Loucy (cell line): ENCODE data around the gene RACK1.

ENCODE experiments used
- H2AFZ ChIP-seq: fragments of 200-600 bp; sonication (generic); 2 replicates; pipeline ENCODE4 v1.6.0; 2016; ENCODE audit warnings: antibody characterized with exemption, mild to moderate bottlenecking, low read length, moderate library complexity
- H3F3A ChIP-seq: fragments of 200-600 bp; 2 replicates; pipeline ENCODE4 v1.6.0; 2016; ENCODE audit warnings: antibody characterized with exemption, low read depth, mild to moderate bottlenecking
- H3K27me3 ChIP-seq: fragments of 200-600 bp; sonication (generic); 2 replicates; pipeline ENCODE4 v1.6.1; 2014; ENCODE audit warnings: low read length, mild to moderate bottlenecking; ENCODE audit not compliant: insufficient read depth, poor library complexity, severe bottlenecking
- H3K36me3 ChIP-seq: fragments of 200-600 bp; sonication (generic); 2 replicates; pipeline ENCODE4 v1.6.1; 2016; ENCODE audit warnings: low read length; ENCODE audit not compliant: insufficient read depth
- H3K4me1 ChIP-seq: fragments of 200-600 bp; sonication (generic); 2 replicates; pipeline ENCODE4 v1.5.1; 2014; ENCODE audit warnings: low read length, mild to moderate bottlenecking; ENCODE audit not compliant: insufficient read depth, poor library complexity, severe bottlenecking
- H3K4me2 ChIP-seq: fragments of 200-600 bp; sonication (generic); 2 replicates; pipeline ENCODE4 v1.6.0; 2014; ENCODE audit warnings: antibody characterized with exemption, low read length, low read depth, mild to moderate bottlenecking; ENCODE audit not compliant: poor library complexity, severe bottlenecking
- H3K4me3 ChIP-seq: fragments of 200-600 bp; sonication (generic); 2 replicates; pipeline ENCODE4 v1.5.1; 2014; ENCODE audit warnings: low read length, mild to moderate bottlenecking, mixed read lengths; ENCODE audit not compliant: poor library complexity, severe bottlenecking
- H3K79me2 ChIP-seq: fragments of 200-600 bp; sonication (generic); 2 replicates; pipeline ENCODE4 v1.6.1; 2014; ENCODE audit warnings: low read length; ENCODE audit not compliant: insufficient read depth
- H3K9ac ChIP-seq: fragments of 200-600 bp; sonication (generic); 2 replicates; pipeline ENCODE4 v1.6.0; 2014; ENCODE audit warnings: mild to moderate bottlenecking, low read depth, low read length, moderate library complexity; ENCODE audit not compliant: poor library complexity, severe bottlenecking
- H3K9me2 ChIP-seq: fragments of 200-600 bp; sonication (generic); replicated peaks from 2 replicates; pipeline ENCODE4 v1.6.1; 2016; ENCODE audit warnings: low read depth, low read length, mixed read lengths
- H3K9me3 ChIP-seq: fragments of 200-600 bp; sonication (generic); 2 replicates; pipeline ENCODE4 v1.6.1; 2014; ENCODE audit warnings: mild to moderate bottlenecking, antibody characterized with exemption, low read length, low read depth; ENCODE audit not compliant: insufficient read depth
- H4K20me1 ChIP-seq: fragments of 200-600 bp; sonication (generic); 2 replicates; pipeline ENCODE4 v1.6.0; 2014; ENCODE audit warnings: antibody characterized with exemption, low read length, mild to moderate bottlenecking; ENCODE audit not compliant: insufficient read depth, poor library complexity, severe bottlenecking
- EZH2phosphoT487 ChIP-seq: fragments of 200-600 bp; IDR thresholded peaks from 2 replicates; pipeline ENCODE4 v1.6.1; 2018; ENCODE audit warnings: antibody characterized with exemption, mild to moderate bottlenecking, moderate library complexity, borderline replicate concordance
- TF ChIP-seq, protein P1 (sequence below): fragments of 200-600 bp; sonication (generic); conservative IDR thresholded peaks from 2 replicates; pipeline ENCODE4 v1.5.1; 2014; ENCODE audit warnings: mild to moderate bottlenecking, antibody characterized with exemption, low read length

RACK1 gene

DNA sequence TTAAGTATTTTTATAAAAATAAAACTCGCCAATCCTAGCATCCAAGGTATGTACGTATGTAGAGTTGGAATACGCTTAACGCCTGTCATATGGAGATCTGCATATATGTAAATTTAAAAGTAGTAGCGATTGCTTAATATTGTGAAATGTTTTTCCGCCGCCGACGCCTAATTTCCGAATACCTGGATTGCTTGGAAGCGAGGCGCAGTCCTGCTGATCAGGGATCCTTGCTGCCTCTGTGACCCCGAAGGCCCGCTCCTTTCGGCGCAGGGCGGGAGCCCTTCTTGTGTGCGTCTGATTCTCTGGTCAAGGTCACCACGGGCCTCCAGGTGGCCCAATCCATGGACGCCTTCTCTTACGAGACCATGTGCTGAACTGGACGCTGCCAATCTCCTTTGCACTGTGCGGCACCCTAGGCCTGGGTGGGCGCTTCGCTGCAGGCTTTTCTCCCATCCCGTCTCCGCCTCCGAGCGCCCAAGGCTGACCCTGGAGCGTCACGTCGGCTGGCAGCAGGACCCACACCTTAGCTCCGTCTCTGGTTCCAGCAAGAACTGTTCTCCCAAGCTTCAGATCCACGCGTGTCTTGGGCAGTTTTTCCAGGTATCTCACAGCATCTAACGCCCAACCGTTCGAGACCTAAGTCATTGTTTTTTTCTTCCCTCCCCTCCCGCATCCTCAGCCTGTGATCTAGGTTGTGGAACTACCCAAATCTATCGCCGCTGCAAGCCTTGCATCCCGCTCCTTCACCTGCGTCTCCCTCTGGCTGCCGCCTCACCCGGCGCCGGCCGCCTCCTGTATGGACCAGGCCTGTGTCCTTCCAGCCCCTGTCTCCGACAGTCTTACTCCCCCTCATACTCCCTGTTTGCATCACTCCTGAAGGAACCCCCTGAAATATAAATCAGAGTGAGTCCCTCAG lies 24.2 kb downstream of the RACK1 start:
- H3K4me3 ChIP-seq = no peak overlapping the region
- TF ChIP-seq EZH2phosphoT487 = no peak
- TF ChIP-seq, protein P1, sequence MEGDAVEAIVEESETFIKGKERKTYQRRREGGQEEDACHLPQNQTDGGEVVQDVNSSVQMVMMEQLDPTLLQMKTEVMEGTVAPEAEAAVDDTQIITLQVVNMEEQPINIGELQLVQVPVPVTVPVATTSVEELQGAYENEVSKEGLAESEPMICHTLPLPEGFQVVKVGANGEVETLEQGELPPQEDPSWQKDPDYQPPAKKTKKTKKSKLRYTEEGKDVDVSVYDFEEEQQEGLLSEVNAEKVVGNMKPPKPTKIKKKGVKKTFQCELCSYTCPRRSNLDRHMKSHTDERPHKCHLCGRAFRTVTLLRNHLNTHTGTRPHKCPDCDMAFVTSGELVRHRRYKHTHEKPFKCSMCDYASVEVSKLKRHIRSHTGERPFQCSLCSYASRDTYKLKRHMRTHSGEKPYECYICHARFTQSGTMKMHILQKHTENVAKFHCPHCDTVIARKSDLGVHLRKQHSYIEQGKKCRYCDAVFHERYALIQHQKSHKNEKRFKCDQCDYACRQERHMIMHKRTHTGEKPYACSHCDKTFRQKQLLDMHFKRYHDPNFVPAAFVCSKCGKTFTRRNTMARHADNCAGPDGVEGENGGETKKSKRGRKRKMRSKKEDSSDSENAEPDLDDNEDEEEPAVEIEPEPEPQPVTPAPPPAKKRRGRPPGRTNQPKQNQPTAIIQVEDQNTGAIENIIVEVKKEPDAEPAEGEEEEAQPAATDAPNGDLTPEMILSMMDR = no peak
- H3K9me3 ChIP-seq = no peaks in the 10 kb centered on the region
- no peaks in the 10 kb centered on the region for H4K20me1 ChIP-seq
- H3K79me2 ChIP-seq = peaks cover 6% of the 10 kb centered on the region; the same call in 1 of the 2 replicates
- H3K4me1 ChIP-seq = peaks cover 12% of the 10 kb centered on the region
- H3K4me2 ChIP-seq = no peak overlapping the region
- H3F3A ChIP-seq = peaks cover 5% of the 10 kb centered on the region; the same call in 1 of the 2 replicates
- H2AFZ ChIP-seq = no peak overlapping the region
- no peaks in the 10 kb centered on the region for H3K9me2 ChIP-seq
- no peaks in the 10 kb centered on the region for H3K27me3 ChIP-seq
- H3K36me3 ChIP-seq = no peaks in the 10 kb centered on the region
- H3K9ac ChIP-seq = no peak overlapping the region

GRCh38 chr5:181218795-181219124 lies 24.9 kb downstream of the RACK1 start:
- H3K4me1 ChIP-seq = peaks cover 12% of the 10 kb centered on the region
- no peaks in the 10 kb centered on the region for H3K79me2 ChIP-seq
- H3K36me3 ChIP-seq = no peaks in the 10 kb centered on the region
- no peaks in the 10 kb centered on the region for H3K9me3 ChIP-seq
- H3K27me3 ChIP-seq = no peaks in the 10 kb centered on the region
- no peaks in the 10 kb centered on the region for H3K9me2 ChIP-seq
- TF ChIP-seq, protein P1 = no peak
- no peak for TF ChIP-seq EZH2phosphoT487
- no peak overlapping the region for H3K4me3 ChIP-seq
- no peak overlapping the region for H2AFZ ChIP-seq
- no peak overlapping the region for H3K4me2 ChIP-seq
- no peaks in the 10 kb centered on the region for H4K20me1 ChIP-seq
- H3K9ac ChIP-seq = no peak overlapping the region
- peaks cover 5% of the 10 kb centered on the region; the same call in 1 of the 2 replicates for H3F3A ChIP-seq

- H3K79me2 ChIP-seq = no peaks in the 10 kb centered on the region
- H4K20me1 ChIP-seq = no peaks in the 10 kb centered on the region
- peak overlapping the region; percentile 84 for H3K4me2 ChIP-seq
- no peaks in the 10 kb centered on the region for H3K9me3 ChIP-seq
- peaks cover 4% of the 10 kb centered on the region; the same call in 1 of the 2 replicates for H3F3A ChIP-seq
- peak overlapping the region; percentile 59 for H3K9ac ChIP-seq
- H3K36me3 ChIP-seq = no peaks in the 10 kb centered on the region
- no peaks in the 10 kb centered on the region for H3K27me3 ChIP-seq
- TF ChIP-seq, protein P1 = no peak
- TF ChIP-seq EZH2phosphoT487 = no peak
- peak overlapping the region; percentile 74 for H3K4me3 ChIP-seq
- peak overlapping the region; percentile 76 for H2AFZ ChIP-seq
- H3K9me2 ChIP-seq = no peaks in the 10 kb centered on the region
- H3K4me1 ChIP-seq = peaks cover 12% of the 10 kb centered on the region
Measured at GRCh38 chr5:181217803-181218062, 26.0 kb downstream of the RACK1 start.
